C1 segment of cervical spinal cord (tissue), 14 donors: ENCODE measurements around the gene VMO1.

Source experiments
- DNase-seq, 14 donors: peaks; one replicate each; lab custom pipeline; 2025; lab: John Stamatoyannopoulos, UW

The VMO1 gene

GRCh38 chr17:4800462-4801196, 14.5 kb upstream of the VMO1 start:
- DNase-seq: no peak

- DNase-seq: peak in 1 of 14 donors; percentile 14
These were observed 10.4 kb upstream of the VMO1 start for GRCh38 chr17:4796552-4796920.

DNA sequence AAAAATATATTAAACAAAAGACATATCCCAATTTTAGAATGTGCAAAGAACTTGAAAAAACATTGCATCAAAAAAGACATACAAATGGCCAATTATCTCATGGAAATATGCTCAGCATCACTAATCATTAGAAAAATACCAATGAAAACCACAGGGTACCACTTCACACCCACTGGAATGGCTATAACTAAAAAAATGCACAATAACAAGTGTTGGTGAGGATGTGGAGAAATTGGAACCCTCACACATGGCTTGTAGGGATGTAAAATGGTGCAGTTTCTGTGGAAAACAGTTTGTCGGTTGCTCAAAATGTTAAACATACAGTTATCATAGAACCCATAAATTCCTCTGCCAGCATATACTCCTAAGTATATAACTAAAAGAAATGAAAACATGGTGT, 9.0 kb upstream of the VMO1 start:
- DNase-seq: no peak

DNA sequence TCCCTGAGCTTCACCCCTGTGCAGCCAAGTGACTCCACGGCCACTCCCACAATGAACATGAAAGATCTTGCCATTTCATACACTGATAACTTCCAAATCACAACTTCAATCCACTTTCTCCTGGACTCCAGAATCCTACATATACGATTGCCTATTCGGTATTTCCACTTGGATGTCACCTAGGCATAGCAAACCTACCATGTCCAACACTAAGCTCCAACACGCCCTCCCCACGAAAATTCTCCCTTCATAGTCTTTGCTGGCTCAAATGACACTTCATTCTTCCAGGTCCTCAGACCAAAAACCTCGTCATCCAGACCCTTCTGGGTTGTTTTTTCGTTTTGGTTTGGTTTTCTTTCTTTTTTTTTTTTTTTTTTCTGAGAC, 4.5 kb upstream of the VMO1 start:
- DNase-seq: no peak

GRCh38 chr17:4789951-4790704, 4.0 kb upstream of the VMO1 start:
- peak in 13 of 14 donors; percentile 67 to 96 (median 80) for DNase-seq

GRCh38 chr17:4789701-4789950, 3.5 kb upstream of the VMO1 start:
- no peak for DNase-seq

DNA sequence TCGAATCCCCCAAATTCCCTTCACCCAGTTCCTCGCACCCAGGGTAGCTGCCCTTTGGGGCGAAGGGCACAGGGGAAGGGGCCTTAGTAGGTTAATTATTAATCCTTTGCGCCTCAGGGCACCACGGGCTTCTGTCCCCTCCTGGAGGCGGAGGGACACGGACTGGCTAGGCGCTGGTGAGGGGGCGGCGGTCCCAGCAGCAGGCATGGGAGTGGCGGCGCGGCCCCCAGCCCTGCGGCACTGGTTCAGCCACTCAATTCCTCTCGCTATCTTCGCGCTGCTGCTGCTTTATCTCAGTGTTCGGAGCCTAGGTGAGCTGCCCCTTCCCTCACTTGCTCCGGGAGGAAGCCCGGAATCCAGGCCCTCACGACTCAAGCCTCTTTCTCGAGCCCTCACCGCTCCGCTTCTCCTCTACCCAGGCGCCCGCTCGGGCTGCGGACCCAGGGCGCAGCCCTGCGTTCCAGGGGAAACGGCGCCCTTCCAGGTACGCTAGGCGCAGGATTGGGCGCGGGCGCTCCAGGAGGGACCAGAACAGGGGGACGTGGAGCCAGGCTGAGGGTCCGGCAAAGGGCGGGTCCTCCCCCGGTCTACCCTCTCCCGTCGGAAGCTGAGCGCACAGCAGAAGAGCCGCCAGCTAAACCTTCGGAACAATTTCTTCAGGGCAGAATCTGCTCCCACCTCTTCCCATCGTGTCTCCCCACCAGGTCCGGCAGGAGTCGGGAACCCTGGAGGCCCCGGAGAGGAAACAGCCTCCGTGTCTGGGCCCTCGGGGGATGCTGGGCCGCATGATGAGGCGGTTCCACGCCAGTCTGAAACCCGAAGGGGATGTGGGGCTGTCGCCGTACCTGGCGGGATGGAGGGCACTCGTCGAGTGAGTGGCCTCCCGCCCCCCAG, 2.9 kb upstream of the VMO1 start, which contains the start of gene GLTPD2:
GLTPD2 (plus strand) TSS at position 158 of the 894 bp plus-strand sequence; CDS start at position 206, 48 bp downstream.
- peak in 2 of 14 donors; percentile 37 to 47 for DNase-seq

GRCh38 chr17:4788159-4788806, 2.1 kb upstream of the VMO1 start:
- no peak for DNase-seq

DNA sequence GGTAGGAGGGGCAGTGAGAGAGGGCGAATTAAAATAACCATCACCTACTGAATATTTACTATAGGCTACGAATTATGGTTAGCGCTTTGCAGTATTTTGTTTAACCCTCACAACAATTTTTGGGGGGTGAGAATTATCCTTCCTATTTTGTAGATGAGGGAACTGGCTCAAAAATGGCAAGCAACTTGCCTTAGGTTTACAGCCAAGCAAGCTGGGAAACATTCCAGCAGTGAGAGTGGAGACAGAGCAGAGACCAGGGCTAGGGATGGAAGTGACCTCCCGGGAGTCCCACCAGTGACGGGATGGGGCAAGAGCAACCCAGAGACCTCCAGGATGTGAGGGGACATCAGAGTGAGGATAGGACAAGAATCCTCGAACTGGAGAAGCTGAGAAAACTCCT, 352 bp upstream of the VMO1 start:
- peak in 1 of 14 donors; percentile 18 for DNase-seq

- DNase-seq: no peak
These were observed 656 bp downstream of the VMO1 start for GRCh38 chr17:4785311-4786105.

- DNase-seq: peak in 1 of 14 donors; percentile 8
These were observed 3.5 kb downstream of the VMO1 start for GRCh38 chr17:4782652-4783051.

DNA sequence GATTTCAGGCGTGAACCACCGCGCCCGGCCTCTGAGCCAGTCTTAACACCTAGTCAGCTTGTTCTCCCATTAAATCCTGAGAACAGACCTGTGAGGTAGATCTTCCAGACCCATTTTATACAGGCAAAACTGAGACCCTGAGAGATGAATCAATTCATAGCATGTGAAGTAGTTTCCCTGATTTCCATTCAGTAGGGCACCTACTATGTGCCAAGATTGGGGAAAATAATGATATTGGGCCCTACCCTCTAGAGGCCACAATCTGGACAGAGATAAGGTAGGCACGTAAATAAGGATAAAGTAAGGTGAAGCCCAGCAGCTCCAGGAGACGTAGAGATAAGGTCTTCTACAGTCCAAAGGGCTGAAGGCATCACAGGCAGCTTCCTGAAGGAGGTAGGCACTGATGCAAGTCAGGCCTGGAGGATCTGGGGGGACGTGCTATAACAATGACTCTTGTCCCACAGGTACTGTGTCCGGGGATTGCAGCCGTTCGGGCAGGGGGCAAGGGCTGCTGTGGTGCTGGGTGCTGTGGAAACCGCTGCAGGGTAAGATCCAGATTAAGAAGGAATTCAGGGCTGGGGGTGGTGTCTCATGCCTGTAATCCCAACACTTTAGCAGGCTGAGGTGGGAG, 5.7 kb downstream of the VMO1 start:
- DNase-seq: no peak

- DNase-seq: no peak
These were observed 8.0 kb downstream of the VMO1 start for GRCh38 chr17:4777969-4778760.

- no peak for DNase-seq
These were observed 13.9 kb downstream of the VMO1 start for GRCh38 chr17:4772235-4772613.

GRCh38 chr17:4771519-4772234, 14.5 kb downstream of the VMO1 start, which contains the start of gene TM4SF5:
TM4SF5 (plus strand) TSS chr17:4771886; CDS start chr17:4771923, 37 bp downstream.
- peak in 1 of 14 donors; percentile 14 for DNase-seq

- DNase-seq: no peak
These were observed 16.5 kb downstream of the VMO1 start for GRCh38 chr17:4769628-4770027.

GRCh38 chr17:4768298-4768697, 17.9 kb downstream of the VMO1 start:
- no peak for DNase-seq

- DNase-seq: no peak
These were observed 19.4 kb downstream of the VMO1 start for GRCh38 chr17:4766723-4767122.

DNA sequence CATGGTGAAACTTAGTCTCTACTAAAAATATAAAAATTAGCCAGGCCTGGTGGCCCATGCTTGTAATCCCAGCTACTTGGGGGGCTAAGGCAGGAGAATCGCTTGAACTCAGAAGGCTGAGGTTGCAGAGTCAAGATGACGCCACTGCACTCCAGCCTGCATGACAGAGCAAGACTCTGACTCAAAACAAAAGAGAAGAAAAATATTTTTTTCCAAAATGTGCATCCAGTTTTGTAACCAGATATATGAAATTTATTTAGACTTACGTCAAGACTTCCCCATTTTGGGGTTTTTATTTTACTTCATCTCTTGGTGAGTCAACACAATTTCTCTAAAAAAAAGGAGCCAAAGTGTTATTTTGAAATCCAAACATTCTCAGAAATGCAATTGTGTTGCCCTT, 20.0 kb downstream of the VMO1 start:
- no peak for DNase-seq
